HepG2 (cell line): Measurements from ENCODE around the gene GLOD4. TPM values are rescaled to one million over a fixed set of nuclear protein-coding genes. Genes with fewer than 3 reads are reported as not detected.

Experiments
- ATF1 ChIP-seq: IDR thresholded peaks from 2 replicates; pipeline ENCODE4 v1.6.1; 2016; ENCODE audit warnings: mild to moderate bottlenecking, control low read depth
- CHCHD3 ChIP-seq: sonication (generic); formaldehyde crosslinking; IDR thresholded peaks from 2 replicates; pipeline ENCODE4 v1.8.0; 2022; ENCODE audit warnings: mild to moderate bottlenecking, missing genetic modification reagents, moderate library complexity
- ELF1 ChIP-seq: sonication (generic); formaldehyde crosslinking; IDR thresholded peaks from 2 replicates; pipeline ENCODE4 v1.4.0; 2020; ENCODE audit warnings: missing genetic modification reagents
- FOXM1 ChIP-seq: sonication (generic); formaldehyde crosslinking; IDR thresholded peaks from 2 replicates; pipeline ENCODE4 v1.5.0; 2020; ENCODE audit warnings: missing genetic modification reagents
- FOXP1 ChIP-seq, 2 experiments: fragments of 450-650 bp in 1 of 2; IDR thresholded peaks; 2 replicates each; pipeline ENCODE4 v1.6.1; 2017 to 2018; ENCODE audit warnings: antibody characterized with exemption in 1 of 2
- ISL2 ChIP-seq: sonication (generic); formaldehyde crosslinking; IDR thresholded peaks from 2 replicates; pipeline ENCODE4 v1.5.0; 2020; ENCODE audit warnings: missing genetic modification reagents
- KDM1A ChIP-seq: IDR thresholded peaks from 2 replicates; pipeline ENCODE4 v1.6.1; 2016; ENCODE audit warnings: missing compliant biosample characterization
- MBNL3 ChIP-seq: fragments of 250-450 bp; sonication (Bioruptor Pico); conservative IDR thresholded peaks from 2 replicates; pipeline ENCODE4 v1.8.0; 2022; ENCODE audit warnings: mild to moderate bottlenecking, inconsistent platforms
- MED13 ChIP-seq: sonication (generic); formaldehyde crosslinking; IDR thresholded peaks from 2 replicates; pipeline ENCODE4 v1.5.0; 2020; ENCODE audit warnings: missing genetic modification reagents
- MYC ChIP-seq: sonication (generic); formaldehyde crosslinking; IDR thresholded peaks from 2 replicates; pipeline ENCODE4 v1.9.0; 2021; ENCODE audit warnings: missing genetic modification reagents, borderline replicate concordance
- NCOR1 ChIP-seq: fragments of 200-600 bp; sonication (generic); IDR thresholded peaks from 2 replicates; pipeline ENCODE4 v1.7.0; 2017; ENCODE audit warnings: antibody characterized with exemption, low read length, borderline replicate concordance
- PCBP2 ChIP-seq: fragments of 200-400 bp; formaldehyde crosslinking; optimal IDR thresholded peaks from 2 replicates; pipeline ENCODE3; 2018; ENCODE audit warnings: low read length, low read depth; ENCODE audit not compliant: poor library complexity, severe bottlenecking
- PHF8 ChIP-seq: sonication (generic); formaldehyde crosslinking; IDR thresholded peaks from 2 replicates; pipeline ENCODE4 v1.5.0; 2020; ENCODE audit warnings: missing genetic modification reagents
- RFX3 ChIP-seq: IDR thresholded peaks from 2 replicates; pipeline ENCODE4 v1.6.1; 2016; ENCODE audit warnings: missing biosample characterization, missing genetic modification reagents
- YEATS2 ChIP-seq: sonication (generic); formaldehyde crosslinking; IDR thresholded peaks from 2 replicates; pipeline ENCODE4 v1.4.0; 2020; ENCODE audit warnings: missing genetic modification reagents, borderline replicate concordance
- ZNF484 ChIP-seq: sonication (generic); formaldehyde crosslinking; IDR thresholded peaks from 2 replicates; pipeline ENCODE4 v1.5.1; 2020; ENCODE audit warnings: mild to moderate bottlenecking, low read depth, missing genetic modification reagents, borderline replicate concordance
- ZNF607 ChIP-seq: sonication (generic); formaldehyde crosslinking; IDR thresholded peaks from 2 replicates; pipeline ENCODE4 v1.5.1; 2020; ENCODE audit warnings: missing genetic modification reagents, mild to moderate bottlenecking, borderline replicate concordance
- ZNF878 ChIP-seq: sonication (generic); formaldehyde crosslinking; IDR thresholded peaks from 2 replicates; pipeline ENCODE4 v1.8.1; 2023; ENCODE audit warnings: mild to moderate bottlenecking, missing genetic modification reagents, moderate library complexity
- polyA plus RNA-seq, 8 experiments: library from polyadenylated mRNA; depleted of rRNA in 3 of 8; stranded (reverse) in 7 of 8; unstranded in 1 of 8; fragments of >200 nt; fragmentation: Illumina TruSeq in 4 of 8; extraction: Trizol in 4 of 8; gene quantifications; 2 replicates each; pipeline versions ENCODE4 v1.2.1 to v1.2.3, GENCODE V29; 2011 to 2016; ENCODE audit warnings: low read depth in 4 of 8, missing spikeins in 1 of 8, mixed read lengths in 1 of 8; ENCODE audit not compliant: insufficient read depth in 1 of 8
- total RNA-seq, 5 experiments: library from RNA; depleted of rRNA; stranded (reverse); fragments of >200 nt; fragmentation: Illumina TruSeq; extraction: Trizol; gene quantifications; 2 replicates each; pipeline ENCODE4 v1.2.3, GENCODE V29; 2016; ENCODE audit warnings: low read depth in 1 of 5
- TF ChIP-seq, protein P1 (sequence below): sonication (generic); formaldehyde crosslinking; conservative IDR thresholded peaks from 2 replicates; pipeline ENCODE4 v1.5.0; 2020; ENCODE audit warnings: missing genetic modification reagents
- TF ChIP-seq, protein P2 (sequence below): sonication (generic); formaldehyde crosslinking; IDR thresholded peaks from 2 replicates; pipeline ENCODE4 v1.4.0; 2020; ENCODE audit warnings: missing genetic modification reagents, mild to moderate bottlenecking, borderline replicate concordance
- TF ChIP-seq, protein P3 (sequence below): sonication (generic); formaldehyde crosslinking; IDR thresholded peaks from 2 replicates; pipeline ENCODE4 v1.4.0; 2020; ENCODE audit warnings: mild to moderate bottlenecking, low read depth, missing genetic modification reagents
- TF ChIP-seq, protein P4 (sequence below): sonication (generic); formaldehyde crosslinking; IDR thresholded peaks from 2 replicates; pipeline ENCODE4 v1.8.1; 2023; ENCODE audit warnings: missing genetic modification reagents, inconsistent platforms, borderline replicate concordance

The GLOD4 gene
- total and polyA plus RNA-seq, 2 of the 13 experiments (the other 11 are each of a cell fraction or from before 2014, with no cell fraction given), result 53.7 to 87.8 TPM

DNA sequence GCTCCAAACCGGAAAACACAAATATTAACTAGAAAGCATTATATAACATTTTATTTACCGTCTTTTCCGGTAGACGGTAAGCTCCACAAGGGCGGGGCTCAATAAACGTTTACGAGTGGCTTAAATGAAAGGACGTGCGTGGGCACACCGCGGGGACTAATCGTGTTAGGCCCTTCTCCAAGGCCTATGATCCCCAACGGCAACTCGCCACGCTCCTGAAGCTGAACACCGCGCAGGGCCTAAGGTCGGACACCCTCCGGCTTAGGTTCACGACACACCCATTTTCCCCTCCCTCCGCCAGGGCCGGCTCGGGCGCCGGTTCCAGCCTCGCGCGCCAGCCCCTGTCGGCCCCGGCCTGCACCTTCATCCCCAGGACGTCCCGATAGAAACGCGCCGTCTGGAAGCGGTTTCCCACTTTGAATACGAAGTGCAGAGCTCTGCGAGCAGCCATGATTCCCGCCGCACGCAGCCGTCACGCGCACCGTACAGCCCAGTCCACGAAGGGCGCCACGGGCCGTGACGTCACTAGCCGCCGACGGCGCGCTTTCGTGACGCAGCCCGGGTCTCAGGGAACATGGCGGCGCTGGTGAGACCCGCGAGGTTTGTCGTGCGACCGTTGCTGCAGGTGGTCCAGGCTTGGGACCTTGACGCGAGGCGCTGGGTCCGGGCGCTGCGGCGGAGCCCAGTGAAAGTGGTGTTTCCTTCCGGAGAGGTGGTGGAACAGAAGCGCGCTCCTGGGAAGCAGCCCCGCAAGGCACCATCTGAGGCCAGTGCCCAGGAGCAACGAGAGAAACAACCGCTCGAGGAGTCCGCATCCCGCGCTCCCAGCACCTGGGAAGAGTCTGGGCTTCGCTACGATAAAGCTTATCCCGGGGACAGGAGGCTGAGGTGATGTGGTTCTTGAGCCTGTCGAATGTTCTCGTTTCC, at the start of gene GLOD4, which contains the start of gene MRM3 (continued):
- TF ChIP-seq ISL2 (peak; percentile 50; the same call in 1 of the 2 replicates), ZNF878 (peak; percentile 25; the same call in 1 of the 2 replicates), MYC (CRISPR knock-in tag) (peak; percentile 98), PHF8 (CRISPR knock-in tag) (peak; percentile 99), FOXP1 (IDR thresholded peaks at IDR 0.05) (no peak), FOXP1 (CRISPR knock-in tag; IDR thresholded peaks at IDR 0.05) (no peak; the same call in 1 of the 2 replicates), YEATS2 (peak; percentile 95; the same call in 1 of the 2 replicates), MED13 (CRISPR knock-in tag) (no peak; the same call in 1 of the 2 replicates), NCOR1 (no peak; the same call in 1 of the 2 replicates), ZNF484 (CRISPR knock-in tag) (no peak), RFX3 (CRISPR knock-in tag) (no peak), ZNF607 (CRISPR knock-in tag) (no peak; the same call in 1 of the 2 replicates), FOXM1 (CRISPR knock-in tag) (no peak), ATF1 (CRISPR knock-in tag) (peak; percentile 100), PCBP2 (no peak), MBNL3 (no peak), CHCHD3 (CRISPR knock-in tag) (no peak; the same call in 1 of the 2 replicates), ELF1 (peak; percentile 74), KDM1A (no peak)
- TF ChIP-seq, protein P1, sequence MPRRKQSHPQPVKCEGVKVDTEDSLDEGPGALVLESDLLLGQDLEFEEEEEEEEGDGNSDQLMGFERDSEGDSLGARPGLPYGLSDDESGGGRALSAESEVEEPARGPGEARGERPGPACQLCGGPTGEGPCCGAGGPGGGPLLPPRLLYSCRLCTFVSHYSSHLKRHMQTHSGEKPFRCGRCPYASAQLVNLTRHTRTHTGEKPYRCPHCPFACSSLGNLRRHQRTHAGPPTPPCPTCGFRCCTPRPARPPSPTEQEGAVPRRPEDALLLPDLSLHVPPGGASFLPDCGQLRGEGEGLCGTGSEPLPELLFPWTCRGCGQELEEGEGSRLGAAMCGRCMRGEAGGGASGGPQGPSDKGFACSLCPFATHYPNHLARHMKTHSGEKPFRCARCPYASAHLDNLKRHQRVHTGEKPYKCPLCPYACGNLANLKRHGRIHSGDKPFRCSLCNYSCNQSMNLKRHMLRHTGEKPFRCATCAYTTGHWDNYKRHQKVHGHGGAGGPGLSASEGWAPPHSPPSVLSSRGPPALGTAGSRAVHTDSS (CRISPR knock-in tag), result no peak
- TF ChIP-seq, protein P2, sequence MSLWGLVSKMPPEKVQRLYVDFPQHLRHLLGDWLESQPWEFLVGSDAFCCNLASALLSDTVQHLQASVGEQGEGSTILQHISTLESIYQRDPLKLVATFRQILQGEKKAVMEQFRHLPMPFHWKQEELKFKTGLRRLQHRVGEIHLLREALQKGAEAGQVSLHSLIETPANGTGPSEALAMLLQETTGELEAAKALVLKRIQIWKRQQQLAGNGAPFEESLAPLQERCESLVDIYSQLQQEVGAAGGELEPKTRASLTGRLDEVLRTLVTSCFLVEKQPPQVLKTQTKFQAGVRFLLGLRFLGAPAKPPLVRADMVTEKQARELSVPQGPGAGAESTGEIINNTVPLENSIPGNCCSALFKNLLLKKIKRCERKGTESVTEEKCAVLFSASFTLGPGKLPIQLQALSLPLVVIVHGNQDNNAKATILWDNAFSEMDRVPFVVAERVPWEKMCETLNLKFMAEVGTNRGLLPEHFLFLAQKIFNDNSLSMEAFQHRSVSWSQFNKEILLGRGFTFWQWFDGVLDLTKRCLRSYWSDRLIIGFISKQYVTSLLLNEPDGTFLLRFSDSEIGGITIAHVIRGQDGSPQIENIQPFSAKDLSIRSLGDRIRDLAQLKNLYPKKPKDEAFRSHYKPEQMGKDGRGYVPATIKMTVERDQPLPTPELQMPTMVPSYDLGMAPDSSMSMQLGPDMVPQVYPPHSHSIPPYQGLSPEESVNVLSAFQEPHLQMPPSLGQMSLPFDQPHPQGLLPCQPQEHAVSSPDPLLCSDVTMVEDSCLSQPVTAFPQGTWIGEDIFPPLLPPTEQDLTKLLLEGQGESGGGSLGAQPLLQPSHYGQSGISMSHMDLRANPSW (CRISPR knock-in tag), result peak; percentile 72; the same call in 1 of the 2 replicates
- TF ChIP-seq, protein P3, sequence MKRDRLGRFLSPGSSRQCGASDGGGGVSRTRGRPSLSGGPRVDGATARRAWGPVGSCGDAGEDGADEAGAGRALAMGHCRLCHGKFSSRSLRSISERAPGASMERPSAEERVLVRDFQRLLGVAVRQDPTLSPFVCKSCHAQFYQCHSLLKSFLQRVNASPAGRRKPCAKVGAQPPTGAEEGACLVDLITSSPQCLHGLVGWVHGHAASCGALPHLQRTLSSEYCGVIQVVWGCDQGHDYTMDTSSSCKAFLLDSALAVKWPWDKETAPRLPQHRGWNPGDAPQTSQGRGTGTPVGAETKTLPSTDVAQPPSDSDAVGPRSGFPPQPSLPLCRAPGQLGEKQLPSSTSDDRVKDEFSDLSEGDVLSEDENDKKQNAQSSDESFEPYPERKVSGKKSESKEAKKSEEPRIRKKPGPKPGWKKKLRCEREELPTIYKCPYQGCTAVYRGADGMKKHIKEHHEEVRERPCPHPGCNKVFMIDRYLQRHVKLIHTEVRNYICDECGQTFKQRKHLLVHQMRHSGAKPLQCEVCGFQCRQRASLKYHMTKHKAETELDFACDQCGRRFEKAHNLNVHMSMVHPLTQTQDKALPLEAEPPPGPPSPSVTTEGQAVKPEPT (CRISPR knock-in tag), result no peak
- TF ChIP-seq, protein P4, sequence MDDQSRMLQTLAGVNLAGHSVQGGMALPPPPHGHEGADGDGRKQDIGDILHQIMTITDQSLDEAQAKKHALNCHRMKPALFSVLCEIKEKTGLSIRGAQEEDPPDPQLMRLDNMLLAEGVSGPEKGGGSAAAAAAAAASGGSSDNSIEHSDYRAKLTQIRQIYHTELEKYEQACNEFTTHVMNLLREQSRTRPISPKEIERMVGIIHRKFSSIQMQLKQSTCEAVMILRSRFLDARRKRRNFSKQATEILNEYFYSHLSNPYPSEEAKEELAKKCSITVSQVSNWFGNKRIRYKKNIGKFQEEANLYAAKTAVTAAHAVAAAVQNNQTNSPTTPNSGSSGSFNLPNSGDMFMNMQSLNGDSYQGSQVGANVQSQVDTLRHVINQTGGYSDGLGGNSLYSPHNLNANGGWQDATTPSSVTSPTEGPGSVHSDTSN (CRISPR knock-in tag), result no peak; the same call in 1 of the 2 replicates
